OCI-LY1 (cell line): Measurements from ENCODE around the gene ACER3.
"Not testable (repeated sequence)": the region's sequence is repeated elsewhere in the genome, so short reads cannot be mapped to it uniquely, and the experiment has no call there.

ENCODE experiments used
- H2AFZ ChIP-seq: fragments of 200-600 bp; sonication (generic), shearing (Covaris generic); 2 replicates; pipeline ENCODE4 v1.6.0; 2014; ENCODE audit warnings: antibody characterized with exemption, mild to moderate bottlenecking, low read length
- H3F3A ChIP-seq: fragments of 200-600 bp; sonication (generic), shearing (Covaris generic); 2 replicates; pipeline ENCODE4 v1.6.0; 2014; ENCODE audit warnings: mild to moderate bottlenecking, antibody characterized with exemption, low read length, moderate library complexity; ENCODE audit not compliant: insufficient read depth
- H3K27ac ChIP-seq: fragments of 200-600 bp; sonication (generic); 2 replicates; pipeline ENCODE4 v1.5.1; 2014; ENCODE audit warnings: low read length, mixed run types, mild to moderate bottlenecking, low read depth; ENCODE audit not compliant: poor library complexity, severe bottlenecking
- H3K27me3 ChIP-seq: fragments of 200-600 bp; sonication (generic); 2 replicates; pipeline ENCODE4 v1.6.0; 2014; ENCODE audit warnings: antibody characterized with exemption, mild to moderate bottlenecking, low read length, moderate library complexity; ENCODE audit not compliant: insufficient read depth
- H3K36me3 ChIP-seq: fragments of 200-600 bp; sonication (generic); 2 replicates; pipeline ENCODE4 v1.6.1; 2014; ENCODE audit warnings: mild to moderate bottlenecking, antibody characterized with exemption, low read length, moderate library complexity, mixed read lengths; ENCODE audit not compliant: insufficient read depth
- H3K4me1 ChIP-seq: fragments of 200-600 bp; sonication (generic); 2 replicates; pipeline ENCODE4 v1.5.1; 2014; ENCODE audit warnings: mild to moderate bottlenecking, low read length, moderate library complexity; ENCODE audit not compliant: insufficient read depth, severe bottlenecking
- H3K4me2 ChIP-seq: fragments of 200-600 bp; sonication (generic), shearing (Covaris generic); 2 replicates; pipeline ENCODE4 v1.6.1; 2014; ENCODE audit warnings: low read length
- H3K4me3 ChIP-seq: fragments of 200-600 bp; sonication (generic); 2 replicates; pipeline ENCODE4 v1.5.1; 2014; ENCODE audit warnings: low read length, low read depth, mild to moderate bottlenecking, mixed read lengths; ENCODE audit not compliant: poor library complexity, severe bottlenecking
- H3K79me2 ChIP-seq: fragments of 200-600 bp; shearing (Covaris generic); 2 replicates; pipeline ENCODE4 v1.6.1; 2016; ENCODE audit warnings: mixed run types, low read length, mixed read lengths; ENCODE audit not compliant: insufficient read depth
- H3K9ac ChIP-seq: fragments of 200-600 bp; sonication (generic), shearing (Covaris generic); 2 replicates; pipeline ENCODE4 v1.6.1; 2014; ENCODE audit warnings: mild to moderate bottlenecking, low read length, mixed read lengths
- H3K9me2 ChIP-seq: fragments of 200-600 bp; sonication (generic), shearing (Covaris generic); 2 replicates; pipeline ENCODE4 v1.6.1; 2014; ENCODE audit warnings: low read depth, mild to moderate bottlenecking, low read length, mixed read lengths
- H3K9me3 ChIP-seq: fragments of 200-600 bp; shearing (Covaris generic); 2 replicates; pipeline ENCODE4 v1.6.1; 2014; ENCODE audit warnings: low read length, mixed read lengths
- H4K20me1 ChIP-seq: fragments of 200-600 bp; sonication (generic), shearing (Covaris generic); 2 replicates; pipeline ENCODE4 v1.6.0; 2016; ENCODE audit warnings: mild to moderate bottlenecking, low read length; ENCODE audit not compliant: insufficient read depth
- CTCF ChIP-seq: fragments of 200-600 bp; sonication (generic), shearing (Covaris generic); IDR thresholded peaks from 2 replicates; pipeline ENCODE4 v1.5.1; 2017; ENCODE audit warnings: mild to moderate bottlenecking, antibody characterized with exemption, low read length, moderate library complexity, mixed read lengths
- EZH2 ChIP-seq: fragments of 200-600 bp; sonication (generic), shearing (Covaris generic); IDR thresholded peaks from 2 replicates; pipeline ENCODE4 v1.8.0; 2017; ENCODE audit warnings: borderline replicate concordance, mixed run types, mild to moderate bottlenecking, antibody characterized with exemption, low read length, moderate library complexity, mixed read lengths

The ACER3 gene

GRCh38 chr11:76824083-76824939 lies 36.4 kb upstream of the ACER3 start:
- H3F3A ChIP-seq, result no peaks in the 10 kb centered on the region
- no peak for TF ChIP-seq EZH2
- TF ChIP-seq CTCF, result no peak
- H3K9me3 ChIP-seq, result no peaks in the 10 kb centered on the region
- no peaks in the 10 kb centered on the region for H3K9me2 ChIP-seq
- no peaks in the 10 kb centered on the region for H4K20me1 ChIP-seq
- no peak overlapping the region for H2AFZ ChIP-seq
- no peaks in the 10 kb centered on the region for H3K4me1 ChIP-seq
- H3K79me2 ChIP-seq, result no peaks in the 10 kb centered on the region
- no peaks in the 10 kb centered on the region for H3K36me3 ChIP-seq
- H3K4me2 ChIP-seq, result no peak overlapping the region
- no peaks in the 10 kb centered on the region for H3K27me3 ChIP-seq
- H3K9ac ChIP-seq, result no peak overlapping the region
- H3K27ac ChIP-seq, result no peak overlapping the region
- H3K4me3 ChIP-seq, result no peak overlapping the region

- H3K79me2 ChIP-seq, result no peaks in the 10 kb centered on the region
- H2AFZ ChIP-seq, result no peak overlapping the region
- H3K27ac ChIP-seq, result no peak overlapping the region
- no peaks in the 10 kb centered on the region for H3F3A ChIP-seq
- no peaks in the 10 kb centered on the region for H3K36me3 ChIP-seq
- no peak overlapping the region for H3K4me3 ChIP-seq
- H3K9me2 ChIP-seq, result no peaks in the 10 kb centered on the region
- H3K4me2 ChIP-seq, result no peak overlapping the region
- TF ChIP-seq CTCF (no peak), EZH2 (no peak)
- no peaks in the 10 kb centered on the region; the same call in 1 of the 2 replicates for H3K27me3 ChIP-seq
- no peaks in the 10 kb centered on the region for H4K20me1 ChIP-seq
- H3K4me1 ChIP-seq, result no peaks in the 10 kb centered on the region
- no peaks in the 10 kb centered on the region for H3K9me3 ChIP-seq
- no peak overlapping the region for H3K9ac ChIP-seq
These were observed 35.6 kb upstream of the ACER3 start for GRCh38 chr11:76824980-76825725.

- H3K36me3 ChIP-seq, result no peaks in the 10 kb centered on the region
- H3K4me1 ChIP-seq, result no peaks in the 10 kb centered on the region
- H3K4me2 ChIP-seq, result no peak overlapping the region
- no peaks in the 10 kb centered on the region for H3F3A ChIP-seq
- no peaks in the 10 kb centered on the region for H3K9me2 ChIP-seq
- H2AFZ ChIP-seq, result no peak overlapping the region
- H3K27me3 ChIP-seq, result no peaks in the 10 kb centered on the region; the same call in 1 of the 2 replicates
- no peak overlapping the region for H3K4me3 ChIP-seq
- no peak overlapping the region for H3K27ac ChIP-seq
- no peaks in the 10 kb centered on the region for H4K20me1 ChIP-seq
- H3K9ac ChIP-seq, result no peak overlapping the region
- no peaks in the 10 kb centered on the region for H3K79me2 ChIP-seq
- TF ChIP-seq CTCF (no peak), EZH2 (no peak)
- H3K9me3 ChIP-seq, result no peaks in the 10 kb centered on the region
These were observed 34.9 kb upstream of the ACER3 start for GRCh38 chr11:76825726-76826396.

- H3K9me3 ChIP-seq, H3K4me3 ChIP-seq, H2AFZ ChIP-seq, H3F3A ChIP-seq, H3K9ac ChIP-seq, H3K4me1 ChIP-seq, H3K9me2 ChIP-seq, H4K20me1 ChIP-seq, H3K79me2 ChIP-seq, H3K4me2 ChIP-seq, H3K36me3 ChIP-seq, H3K27me3 ChIP-seq, H3K27ac ChIP-seq: not testable (repeated sequence)
These were observed 34.2 kb upstream of the ACER3 start for GRCh38 chr11:76826508-76826907.

GRCh38 chr11:76827005-76827404 lies 33.7 kb upstream of the ACER3 start:
- H3K36me3 ChIP-seq, H3K4me2 ChIP-seq, H3K9ac ChIP-seq, H3K4me1 ChIP-seq, H2AFZ ChIP-seq, H3K9me3 ChIP-seq, H3K4me3 ChIP-seq, H3F3A ChIP-seq, H3K9me2 ChIP-seq, H3K27me3 ChIP-seq, H4K20me1 ChIP-seq, H3K79me2 ChIP-seq, H3K27ac ChIP-seq: not testable (repeated sequence)
